Urothelium cell line (cell line): Measurements from ENCODE around the gene PATE3.

ENCODE experiments used
- DNase-seq: peaks from one replicate; pipeline ENCODE4 v3.0.0; 2011; ENCODE audit warnings: low spot score, mixed read lengths
- FAIRE-seq: peaks from 2 replicates; lab custom pipeline; 2011; peaks lifted over from hg19 to GRCh38; lab: Jason Lieb, UNC

Gene PATE3, protein sequence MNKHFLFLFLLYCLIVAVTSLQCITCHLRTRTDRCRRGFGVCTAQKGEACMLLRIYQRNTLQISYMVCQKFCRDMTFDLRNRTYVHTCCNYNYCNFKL

DNA sequence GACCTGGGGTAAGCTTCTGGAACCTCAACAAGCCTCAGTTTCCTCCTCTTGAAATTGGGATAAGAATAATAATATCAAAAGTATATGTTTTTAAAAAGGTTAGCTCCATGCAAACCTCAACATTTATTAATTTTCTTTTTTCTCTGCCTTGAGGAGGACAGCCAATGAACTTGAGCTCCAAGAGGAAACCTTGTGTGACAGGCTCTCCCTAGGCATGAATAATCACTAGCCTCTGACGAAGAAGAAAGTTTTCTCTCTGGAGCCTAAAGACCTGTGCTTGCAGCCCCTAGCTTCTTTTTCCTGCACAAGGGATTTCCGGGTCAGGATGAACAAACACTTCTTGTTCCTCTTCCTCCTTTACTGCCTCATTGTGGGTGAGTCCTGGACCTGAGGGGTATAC, at the start of gene PATE3:
TSS of gene PATE3 (plus strand) at position 301 of the 400 bp plus-strand sequence. CDS start at position 326, 25 bp downstream.
- no peak for FAIRE-seq
- DNase-seq, result no peak

DNA sequence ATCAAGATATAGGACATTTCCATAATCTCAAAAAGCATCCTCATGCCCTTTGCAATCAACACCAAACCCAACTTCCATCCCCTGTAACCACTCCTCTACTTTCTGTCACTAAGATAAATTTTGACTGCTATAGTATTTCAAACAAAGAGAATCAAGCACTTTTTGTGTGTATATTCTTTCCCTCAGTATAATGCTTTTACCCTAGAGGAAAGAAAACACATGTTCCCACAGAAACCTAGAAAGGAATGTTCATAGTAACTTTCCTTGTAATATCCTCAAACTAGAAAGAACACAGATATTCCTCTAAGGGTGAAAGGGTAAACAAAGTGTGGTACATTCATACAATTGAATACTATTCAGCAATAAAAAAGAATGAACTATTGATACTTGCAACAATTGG, 47.3 kb upstream of the PATE3 start:
- DNase-seq (no peak), FAIRE-seq (no peak)

DNA sequence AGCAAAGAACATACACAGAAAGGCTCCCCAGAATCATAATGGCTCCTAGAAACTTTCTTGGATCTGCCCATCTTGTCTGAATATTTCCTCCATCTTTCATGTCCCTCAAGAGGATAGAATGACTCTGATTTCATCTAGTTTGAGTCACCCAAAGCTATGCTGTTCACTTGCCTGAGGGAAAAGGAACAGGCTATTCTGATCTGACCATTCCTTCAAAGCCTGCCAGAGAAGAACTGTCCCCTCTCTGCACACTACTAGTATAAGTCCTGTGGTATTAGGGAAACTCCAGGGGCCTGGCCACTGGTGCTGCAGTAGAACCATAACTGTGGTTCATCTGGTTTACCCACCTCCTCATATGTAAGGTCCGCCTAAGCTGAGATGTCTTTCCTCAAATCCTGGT, 44.2 kb upstream of the PATE3 start:
- no peak for DNase-seq
- no peak for FAIRE-seq

DNA sequence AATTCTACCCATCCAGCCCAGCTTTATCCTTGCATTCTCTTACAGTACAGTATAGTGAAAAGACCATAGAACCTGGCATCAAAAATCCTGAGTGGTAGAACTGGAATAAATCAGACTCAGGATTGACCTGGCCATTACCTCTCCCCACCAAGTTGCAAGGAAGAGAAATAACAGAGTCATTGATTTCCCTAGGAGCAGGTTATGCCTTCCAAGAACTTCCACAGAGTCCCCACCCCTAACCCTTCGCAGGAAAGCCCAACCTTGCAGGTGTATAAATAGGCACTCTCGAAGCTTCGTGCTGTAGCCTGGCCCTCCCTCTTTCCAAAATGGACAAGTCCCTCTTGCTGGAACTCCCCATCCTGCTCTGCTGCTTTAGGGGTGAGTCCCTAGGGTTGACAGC, 41.9 kb upstream of the PATE3 start, which contains the start of gene PATE1:
TSS of gene PATE1 (plus strand) at position 301 of the 400 bp plus-strand sequence. CDS start at position 327, 26 bp downstream.
- FAIRE-seq, result no peak
- no peak for DNase-seq

DNA sequence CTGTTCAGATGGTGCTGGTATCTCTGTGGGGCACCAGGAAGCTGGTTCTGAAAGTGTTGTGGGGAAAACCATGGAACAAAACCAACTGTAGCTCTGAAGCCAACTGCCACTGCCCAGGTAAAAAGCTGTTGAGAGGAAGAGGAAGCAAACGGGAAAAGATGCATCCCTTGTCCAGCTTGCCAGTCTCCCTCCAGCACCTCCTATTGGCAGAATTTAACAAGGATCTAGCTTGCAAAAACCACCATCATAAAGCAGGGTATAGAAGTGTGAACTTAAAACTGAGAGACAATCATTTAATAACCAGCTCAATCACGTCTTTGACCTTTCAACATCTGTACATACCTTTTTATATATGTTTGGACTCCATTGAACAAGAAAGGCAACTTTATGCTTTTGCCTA, 37.3 kb upstream of the PATE3 start:
- FAIRE-seq (no peak), DNase-seq (no peak)

DNA sequence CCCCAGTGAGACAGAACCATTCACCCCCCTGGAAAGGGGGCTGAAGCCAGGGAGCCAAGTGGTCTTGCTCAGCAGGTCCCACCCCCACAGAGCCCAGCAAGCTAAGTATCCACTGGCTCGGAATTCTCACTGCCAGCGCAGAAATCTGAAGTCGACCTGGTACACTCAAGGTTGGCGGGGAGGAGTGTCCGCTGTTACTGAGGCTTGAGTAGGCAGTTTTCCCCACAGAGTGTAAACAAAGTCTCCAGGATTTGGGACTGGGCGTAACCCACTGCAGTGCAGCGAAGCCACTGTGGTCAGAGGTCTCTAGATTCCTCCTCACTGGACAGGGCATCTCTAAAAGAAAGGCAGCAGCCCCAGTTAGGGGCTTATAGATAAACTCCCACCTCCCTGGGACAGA, 31.9 kb upstream of the PATE3 start:
- FAIRE-seq, result no peak
- no peak for DNase-seq

DNA sequence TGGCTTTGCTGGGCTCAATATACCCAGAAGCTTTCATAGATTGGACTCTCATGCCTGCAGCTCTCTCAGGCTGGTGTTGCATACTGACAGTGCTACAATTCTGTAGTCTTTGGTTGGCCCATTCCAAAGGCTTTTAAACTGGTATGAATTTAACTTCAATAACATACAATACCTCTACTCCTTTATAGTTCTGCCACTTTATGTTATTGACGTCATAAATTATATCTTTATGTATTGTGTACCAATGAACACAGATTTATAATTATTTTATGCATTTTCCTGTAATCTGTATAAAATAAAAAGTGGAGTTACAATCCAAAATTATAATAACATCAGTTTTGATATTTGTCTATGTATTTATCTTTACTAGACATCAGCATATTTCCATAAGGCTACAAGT, 25.5 kb upstream of the PATE3 start:
- DNase-seq (no peak), FAIRE-seq (no peak)

DNA sequence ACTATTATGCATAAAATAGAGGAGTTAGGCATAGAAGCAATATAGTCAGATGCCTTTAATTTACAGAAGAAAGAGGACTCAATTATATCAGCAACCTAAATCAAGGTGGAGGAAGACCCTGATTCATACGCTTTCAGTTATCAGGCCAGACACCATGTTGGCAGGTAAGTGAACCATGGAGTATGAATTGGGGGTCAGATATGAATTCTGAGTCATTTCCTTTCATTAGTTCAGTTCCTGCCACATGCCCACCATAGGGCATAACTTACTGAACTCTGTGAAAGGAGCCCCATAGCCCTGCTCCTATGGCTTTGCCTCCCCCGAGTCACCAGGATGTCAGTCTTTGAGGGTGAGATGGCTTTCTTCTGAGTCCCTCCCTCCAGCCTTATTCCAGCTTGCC, 24.4 kb upstream of the PATE3 start:
- FAIRE-seq (no peak), DNase-seq (no peak)

DNA sequence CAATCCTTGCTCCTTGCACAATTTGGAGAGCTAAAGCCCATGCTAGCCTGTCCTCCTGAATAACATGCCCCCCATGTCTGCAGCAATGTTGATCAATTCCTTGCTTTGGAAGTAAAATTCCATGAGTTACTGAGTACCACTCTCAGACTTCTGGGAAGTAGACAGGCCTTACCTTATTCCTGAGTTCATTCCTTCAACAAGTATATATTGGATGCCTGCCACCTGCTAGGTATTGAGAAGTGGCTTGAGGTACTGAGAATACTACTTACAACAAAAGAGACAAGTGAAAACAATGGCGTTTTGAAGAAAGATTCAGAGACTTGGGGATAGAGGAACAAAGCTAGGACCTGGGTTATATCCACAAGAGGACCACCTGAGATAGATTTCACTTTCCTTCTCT, 21.7 kb upstream of the PATE3 start:
- FAIRE-seq, result no peak
- DNase-seq, result no peak

DNA sequence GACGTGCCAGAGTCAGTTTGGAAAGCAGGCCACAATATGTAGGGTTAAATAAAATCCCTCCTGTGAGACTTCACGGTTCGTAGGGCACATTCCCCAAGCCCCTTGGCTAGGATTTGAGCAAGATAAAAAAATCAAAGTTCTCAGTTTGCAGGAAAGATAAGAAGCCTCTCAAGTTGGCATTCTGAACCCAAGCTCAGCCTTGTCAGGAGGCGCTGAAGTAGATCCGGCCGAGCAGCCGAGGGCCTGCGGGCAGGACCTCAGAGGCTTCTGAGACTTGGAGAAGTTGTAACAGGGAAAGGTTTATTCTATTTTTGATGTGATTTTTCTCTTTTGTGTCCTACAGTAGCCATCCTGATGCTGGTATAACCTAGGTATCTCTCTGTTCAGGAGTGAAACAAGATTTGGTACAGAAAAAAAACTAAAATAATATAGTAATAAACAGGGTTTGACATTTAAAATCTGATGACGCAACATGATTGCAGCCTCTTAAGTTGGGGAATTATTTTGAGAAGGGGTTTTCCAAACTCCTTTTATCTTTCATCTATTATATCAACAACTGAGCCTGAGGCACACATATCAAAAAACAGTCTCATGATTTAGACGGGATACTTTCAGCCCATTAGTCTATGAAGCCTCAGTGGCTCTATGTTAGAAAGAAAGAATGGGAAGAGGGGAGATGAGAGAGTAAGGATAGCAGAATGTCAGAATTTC, 19.4 kb upstream of the PATE3 start:
- no peak for DNase-seq
- no peak for FAIRE-seq

DNA sequence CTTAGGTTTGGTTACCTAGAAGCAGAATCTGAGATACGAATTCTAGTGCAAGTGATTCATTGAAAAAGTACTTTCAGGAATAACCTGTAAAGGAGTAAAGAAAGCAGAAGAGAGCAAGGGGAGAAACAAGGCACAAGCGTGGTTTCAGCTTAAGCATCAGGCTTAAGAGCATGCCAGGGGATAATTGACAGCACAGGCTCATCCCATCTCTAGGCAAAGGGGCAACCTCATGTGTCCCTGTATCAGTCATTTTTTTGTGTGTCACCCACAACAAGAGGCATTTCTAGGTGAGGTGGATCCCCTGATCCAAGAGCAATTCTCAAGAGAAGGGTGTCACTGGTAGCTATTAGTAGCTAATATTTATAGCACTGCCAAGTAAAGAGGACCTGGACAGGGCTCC, 17.3 kb upstream of the PATE3 start:
- no peak for DNase-seq
- FAIRE-seq, result no peak

DNA sequence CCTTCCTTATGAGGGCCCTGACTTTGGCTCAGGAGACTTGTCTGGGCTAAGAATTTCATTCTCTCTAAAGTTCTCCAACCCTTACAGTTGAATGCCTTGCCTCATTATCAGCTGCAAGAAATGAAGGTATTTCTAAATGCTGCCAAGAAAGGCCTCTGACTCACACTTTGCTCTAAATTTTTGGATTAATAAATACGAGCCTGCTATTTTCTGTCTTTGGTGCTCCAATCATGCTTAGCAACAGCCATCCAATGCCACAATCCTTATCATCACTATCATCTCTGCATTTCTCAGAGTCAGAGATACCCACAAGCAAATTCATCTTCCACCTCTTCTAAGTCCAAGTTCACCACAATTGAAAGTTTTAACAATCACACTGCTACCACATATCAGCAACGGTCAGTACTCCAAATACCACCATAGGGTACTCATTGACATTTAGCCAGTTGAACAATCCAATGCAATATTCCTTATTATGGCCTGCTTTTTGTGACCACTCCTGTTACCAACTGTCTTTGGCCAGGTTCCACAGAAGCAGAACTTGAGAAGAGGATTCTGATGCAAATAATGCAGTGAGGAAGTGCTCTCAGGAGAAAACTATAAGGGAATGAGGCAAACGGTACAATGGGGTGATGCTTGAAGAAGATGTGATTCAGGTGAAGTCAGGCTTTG, 15.0 kb upstream of the PATE3 start:
- DNase-seq, result no peak
- FAIRE-seq, result no peak

DNA sequence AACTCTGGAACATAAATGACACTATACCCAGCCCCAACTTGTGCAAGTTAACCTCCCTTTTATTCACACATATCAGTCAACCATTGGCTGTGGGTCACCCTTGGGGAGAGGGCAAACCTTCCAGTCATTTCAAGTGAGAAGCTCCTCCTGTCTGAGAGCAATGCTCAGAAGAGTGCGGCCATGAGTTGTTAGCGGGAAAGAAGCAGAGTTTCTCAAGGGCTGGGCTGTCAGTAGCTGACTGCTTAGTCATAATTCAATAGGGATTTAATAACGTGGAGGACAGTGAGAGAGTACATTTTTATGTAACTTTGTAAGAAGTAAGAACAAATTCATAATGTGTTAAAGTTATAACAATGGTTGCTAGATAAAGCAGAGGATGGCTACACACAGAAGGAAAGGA, 14.4 kb upstream of the PATE3 start:
- no peak for FAIRE-seq
- no peak for DNase-seq

DNA sequence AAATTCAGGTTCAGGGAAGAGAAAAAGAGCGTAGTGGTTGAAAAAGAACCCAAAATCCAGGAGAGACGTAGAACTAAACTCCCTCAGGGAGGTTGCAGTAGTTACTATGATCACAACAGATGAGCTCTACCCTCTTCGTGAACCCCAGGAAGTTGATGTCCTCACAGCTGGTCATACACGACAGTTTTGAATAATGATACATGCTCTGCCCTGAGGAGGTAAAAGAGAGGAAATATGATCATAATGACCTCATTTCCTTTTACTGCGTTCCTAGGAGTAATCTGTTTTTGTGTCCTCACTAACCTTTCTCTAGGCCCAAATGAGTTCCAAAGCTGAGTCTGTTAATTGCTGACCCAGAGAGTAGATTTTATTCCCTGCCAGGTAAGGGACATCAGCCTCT, 10.6 kb upstream of the PATE3 start:
- DNase-seq, result no peak

DNA sequence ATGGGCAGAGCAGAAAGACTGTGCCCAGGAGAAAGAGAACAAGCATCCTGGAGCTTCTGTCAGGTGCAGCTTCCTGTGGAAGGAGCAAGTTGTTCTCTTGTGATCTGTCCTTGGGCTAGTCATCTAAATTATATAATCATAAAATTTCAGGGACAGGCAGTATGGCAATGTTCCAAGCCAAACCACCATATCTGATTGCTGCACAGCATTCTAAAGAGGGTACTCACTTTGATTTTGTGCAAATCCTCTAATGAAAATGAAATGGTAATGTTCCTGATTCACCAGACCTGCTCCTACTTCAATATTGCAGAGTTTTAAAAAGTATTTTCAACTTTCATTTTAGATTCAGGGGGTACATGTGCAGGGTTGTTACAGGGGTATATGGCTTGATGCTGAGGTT, 9.2 kb upstream of the PATE3 start, which contains the start of gene PATE2:
TSS of gene PATE2 (minus strand) at position 101 of the 400 bp plus-strand sequence. CDS start at position 46, 55 bp downstream.
- DNase-seq, result no peak
- FAIRE-seq, result no peak

More for the DNA sequence above, 10.6 kb upstream of the PATE3 start:
- no peak for FAIRE-seq

DNA sequence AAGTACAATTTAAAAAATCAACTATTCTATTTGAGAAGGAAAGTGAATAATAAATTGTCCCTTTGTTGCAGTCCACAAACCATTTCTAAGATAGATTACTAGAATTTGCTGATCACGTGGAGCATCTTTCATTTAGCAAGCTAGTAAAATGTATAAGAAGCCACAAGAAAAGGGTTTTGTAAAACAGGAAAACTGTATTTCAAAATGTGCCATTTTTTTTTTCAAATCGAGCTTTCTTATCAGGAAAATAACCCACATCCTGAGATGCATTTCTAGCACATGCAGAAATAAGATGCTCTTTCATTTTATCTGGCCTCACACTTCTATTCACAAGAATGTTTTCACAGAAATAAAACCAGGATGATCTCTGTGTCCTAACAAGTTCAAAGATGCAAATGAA, 3.2 kb upstream of the PATE3 start:
- DNase-seq, result no peak

DNA sequence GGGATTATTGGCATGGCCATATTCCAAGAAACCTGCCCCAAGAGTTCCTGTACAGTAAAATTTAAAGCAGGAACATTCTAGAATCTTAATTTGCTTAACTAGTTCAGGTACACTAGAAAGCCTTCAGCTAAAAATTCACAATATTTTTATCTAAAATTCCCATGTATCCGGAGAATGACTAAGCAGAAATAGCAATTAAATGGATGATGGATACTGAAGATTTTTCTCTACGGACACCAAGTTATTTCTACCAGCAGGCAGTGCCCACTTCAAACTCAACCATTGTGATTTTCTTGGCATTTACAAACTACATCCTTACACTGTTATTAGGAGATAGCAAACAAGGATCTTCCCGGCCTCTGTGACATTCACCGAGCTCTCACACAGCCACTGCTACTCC, 2.9 kb downstream of the PATE3 start:
- FAIRE-seq (no peak), DNase-seq (no peak)

More for the DNA sequence above, 3.2 kb upstream of the PATE3 start:
- FAIRE-seq, result no peak

DNA sequence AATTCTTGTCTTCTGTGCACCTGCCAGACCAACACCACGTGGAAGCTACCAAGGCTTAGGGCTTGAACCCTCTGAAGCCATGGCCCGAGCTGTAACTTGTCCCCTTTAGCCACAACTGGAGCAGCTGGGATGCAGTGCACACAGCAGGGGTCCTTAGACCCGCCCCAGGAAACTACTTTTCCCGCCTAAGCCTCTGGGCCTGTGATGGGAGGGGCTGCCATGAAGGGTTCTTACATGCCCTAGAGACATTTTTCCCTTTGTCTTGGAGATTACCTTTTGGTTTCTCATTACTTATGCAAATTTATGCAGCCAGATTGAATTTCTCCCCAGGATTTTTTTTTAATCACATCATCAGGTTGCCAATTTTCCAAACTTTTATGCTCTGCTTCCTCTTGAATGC, 9.7 kb downstream of the PATE3 start:
- no peak for DNase-seq
- no peak for FAIRE-seq

DNA sequence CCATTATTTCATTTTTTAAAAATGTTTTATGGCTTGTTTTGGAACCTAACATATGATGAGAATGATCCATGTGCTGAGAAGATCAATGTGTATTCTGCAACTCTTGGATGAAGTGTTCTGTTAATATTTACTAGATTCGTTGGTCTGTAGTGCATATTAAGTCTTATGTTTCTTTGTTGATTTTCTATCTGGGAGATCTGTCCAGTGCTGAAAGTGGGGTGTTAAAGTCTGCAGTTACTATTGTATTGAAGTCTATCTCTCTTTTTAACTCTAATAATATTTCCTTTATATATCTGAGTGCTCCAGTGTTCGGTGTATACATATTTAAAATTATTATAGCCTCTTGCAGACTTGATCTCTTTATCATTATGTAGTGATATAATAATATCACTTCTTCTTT, 11.9 kb downstream of the PATE3 start:
- FAIRE-seq, result no peak
- no peak for DNase-seq

DNA sequence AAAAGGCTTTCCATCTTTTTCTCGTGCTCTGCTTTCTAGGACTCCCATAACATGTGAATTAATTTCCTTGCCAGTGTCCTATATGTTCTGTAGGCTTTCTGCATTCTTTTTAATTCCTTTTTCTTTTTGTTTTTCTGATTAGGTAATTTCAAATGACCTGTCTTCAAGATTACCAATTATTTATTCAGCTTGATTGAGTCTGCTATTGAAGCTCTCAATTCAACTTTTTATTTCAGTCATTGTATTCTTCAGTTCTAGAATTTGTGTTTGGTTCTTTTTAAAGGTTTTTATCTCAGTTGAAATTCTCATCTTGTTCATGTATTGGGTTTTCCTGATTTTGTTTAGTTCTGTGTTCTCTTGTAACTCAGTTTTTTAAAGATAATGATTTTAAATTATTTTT, 14.5 kb downstream of the PATE3 start:
- DNase-seq (no peak), FAIRE-seq (no peak)

DNA sequence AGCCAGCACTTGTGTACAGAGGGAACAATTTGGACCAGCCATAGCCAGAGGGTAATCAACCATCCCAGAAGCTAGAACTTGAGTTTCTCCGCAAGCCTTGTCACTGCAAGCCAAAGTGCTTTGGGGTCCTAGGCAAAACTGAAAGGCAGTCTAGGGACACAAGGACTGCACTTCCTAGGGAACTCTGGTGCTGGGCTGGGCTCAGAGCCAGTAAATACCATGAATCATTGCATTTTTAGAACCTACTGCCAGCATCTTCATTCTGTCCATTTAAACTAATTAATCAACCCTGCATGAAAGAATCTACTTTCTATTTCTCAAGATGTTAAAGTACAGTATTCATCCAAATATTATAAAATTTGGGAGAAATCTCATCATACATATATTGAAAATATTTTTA, 20.0 kb downstream of the PATE3 start:
- FAIRE-seq, result no peak
- DNase-seq, result no peak

DNA sequence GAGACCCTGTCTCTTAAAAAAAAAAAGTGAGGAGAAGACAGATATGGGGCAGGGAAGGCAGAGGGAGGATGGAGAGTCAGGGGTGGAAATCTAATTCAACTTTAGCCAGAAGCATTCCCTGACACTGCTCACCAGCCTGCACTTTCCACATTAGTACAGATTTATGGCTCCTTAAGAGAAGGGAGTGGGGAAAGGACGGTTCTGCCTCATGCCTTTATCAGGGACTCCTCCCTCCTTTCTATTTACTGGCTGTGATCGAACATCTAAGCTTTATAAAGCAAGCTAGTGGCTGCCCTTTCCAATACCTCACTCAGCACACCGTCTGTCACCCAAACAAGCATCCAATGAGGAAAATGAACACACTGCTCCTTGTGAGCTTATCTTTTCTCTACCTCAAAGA, 45.1 kb downstream of the PATE3 start, which contains the start of gene PATE4:
TSS of gene PATE4 (plus strand) at position 301 of the 400 bp plus-strand sequence. CDS start at position 345, 44 bp downstream.
- DNase-seq (no peak), FAIRE-seq (no peak)
